PC-3 (cell line): ENCODE data around the gene DIP2C.

Experiments used
- EZH2phosphoT487 ChIP-seq: fragments of 300-600 bp; sonication (generic); IDR thresholded peaks from 2 replicates; pipeline ENCODE4 v1.6.1; 2018; ENCODE audit warnings: mild to moderate bottlenecking, antibody characterized with exemption, low read length, borderline replicate concordance
- TF ChIP-seq, protein P1 (sequence below): fragments of 300-600 bp; sonication (generic); conservative IDR thresholded peaks from 2 replicates; pipeline ENCODE4 v1.5.1; 2017; ENCODE audit warnings: antibody characterized with exemption, low read depth, mild to moderate bottlenecking, low read length

DNA sequence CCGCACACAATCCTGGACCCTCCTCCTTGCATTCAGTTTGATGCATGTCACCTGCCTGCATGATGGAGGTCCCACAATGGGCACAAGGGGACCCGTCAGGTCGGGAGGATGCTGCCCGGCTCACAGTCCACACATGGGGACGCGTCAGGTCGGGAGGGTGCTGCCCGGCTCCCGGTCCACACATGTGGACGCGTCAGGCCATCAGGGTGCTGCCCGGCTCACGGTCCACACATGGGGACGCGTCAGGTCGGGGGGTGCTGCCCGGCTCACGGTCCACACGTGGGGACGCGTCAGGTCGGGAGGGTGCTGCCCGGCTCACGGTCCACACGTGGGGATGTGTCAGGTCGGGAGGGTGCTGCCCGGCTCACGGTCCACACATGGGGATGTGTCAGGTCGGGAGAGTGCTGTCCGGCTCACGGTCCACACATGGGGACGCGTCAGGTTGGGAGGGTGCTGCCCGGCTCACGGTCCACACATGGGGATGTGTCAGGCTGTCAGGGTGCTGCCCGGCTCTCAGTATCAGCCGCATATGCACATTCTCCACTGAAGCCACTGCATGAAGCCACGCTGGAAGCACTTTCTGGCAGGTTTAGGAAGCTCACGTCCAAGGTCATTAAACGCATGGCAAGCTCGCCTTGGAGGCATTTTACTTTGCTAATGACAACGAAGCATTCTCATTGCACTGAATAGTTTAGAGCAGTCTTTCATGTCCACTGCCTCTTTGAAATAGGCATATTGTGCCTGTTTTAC lies 50.3 kb downstream of the DIP2C start:
- TF ChIP-seq, protein P1, sequence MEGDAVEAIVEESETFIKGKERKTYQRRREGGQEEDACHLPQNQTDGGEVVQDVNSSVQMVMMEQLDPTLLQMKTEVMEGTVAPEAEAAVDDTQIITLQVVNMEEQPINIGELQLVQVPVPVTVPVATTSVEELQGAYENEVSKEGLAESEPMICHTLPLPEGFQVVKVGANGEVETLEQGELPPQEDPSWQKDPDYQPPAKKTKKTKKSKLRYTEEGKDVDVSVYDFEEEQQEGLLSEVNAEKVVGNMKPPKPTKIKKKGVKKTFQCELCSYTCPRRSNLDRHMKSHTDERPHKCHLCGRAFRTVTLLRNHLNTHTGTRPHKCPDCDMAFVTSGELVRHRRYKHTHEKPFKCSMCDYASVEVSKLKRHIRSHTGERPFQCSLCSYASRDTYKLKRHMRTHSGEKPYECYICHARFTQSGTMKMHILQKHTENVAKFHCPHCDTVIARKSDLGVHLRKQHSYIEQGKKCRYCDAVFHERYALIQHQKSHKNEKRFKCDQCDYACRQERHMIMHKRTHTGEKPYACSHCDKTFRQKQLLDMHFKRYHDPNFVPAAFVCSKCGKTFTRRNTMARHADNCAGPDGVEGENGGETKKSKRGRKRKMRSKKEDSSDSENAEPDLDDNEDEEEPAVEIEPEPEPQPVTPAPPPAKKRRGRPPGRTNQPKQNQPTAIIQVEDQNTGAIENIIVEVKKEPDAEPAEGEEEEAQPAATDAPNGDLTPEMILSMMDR: no peak
- TF ChIP-seq EZH2phosphoT487: no peak
